Hepatocyte (in vitro differentiated cells): ENCODE measurements around the gene PSMB3. TPM values are rescaled to one million over a fixed set of nuclear protein-coding genes. Genes with fewer than 3 reads are reported as not detected.
A peak's percentile ranks its signal among the peaks of the same experiment; 100 is the strongest.

Source experiments
- DNase-seq: peaks from one replicate; pipeline ENCODE4 v3.0.0-alpha.2; 2016; ENCODE audit warnings: low spot score
- H2AFZ ChIP-seq: fragments of 200-600 bp; sonication (generic); 2 replicates; pipeline ENCODE4 v1.6.0; 2016; ENCODE audit warnings: antibody characterized with exemption, mild to moderate bottlenecking
- H3K27ac ChIP-seq: fragments of 200-600 bp; sonication (generic); 2 replicates; pipeline ENCODE4 v1.5.1; 2016; ENCODE audit warnings: mild to moderate bottlenecking
- H3K27me3 ChIP-seq: fragments of 200-600 bp; sonication (generic); 2 replicates; pipeline ENCODE4 v1.6.1; 2016
- H3K36me3 ChIP-seq: fragments of 200-600 bp; sonication (generic); replicated peaks from 2 replicates; pipeline ENCODE4 v1.5.1; 2016; ENCODE audit warnings: low read depth; ENCODE audit not compliant: insufficient read depth
- H3K4me1 ChIP-seq: fragments of 200-600 bp; sonication (generic); 2 replicates; pipeline ENCODE4 v1.5.1; 2016; ENCODE audit warnings: mild to moderate bottlenecking, moderate library complexity; ENCODE audit not compliant: insufficient read depth
- H3K4me2 ChIP-seq: fragments of 200-600 bp; sonication (generic); 2 replicates; pipeline ENCODE4 v1.6.0; 2016
- H3K4me3 ChIP-seq: fragments of 200-600 bp; sonication (generic); 2 replicates; pipeline ENCODE4 v1.5.1; 2016; ENCODE audit warnings: mild to moderate bottlenecking
- H3K79me2 ChIP-seq: fragments of 200-600 bp; sonication (generic); 2 replicates; pipeline ENCODE4 v1.6.0; 2017; ENCODE audit warnings: mild to moderate bottlenecking
- H3K9me2 ChIP-seq: fragments of 200-600 bp; sonication (generic); replicated peaks from 2 replicates; pipeline ENCODE4 v1.6.0; 2017; ENCODE audit warnings: mild to moderate bottlenecking; ENCODE audit not compliant: insufficient read depth
- H3K9me3 ChIP-seq: fragments of 200-600 bp; sonication (generic); 2 replicates; pipeline ENCODE4 v1.5.1; 2016; ENCODE audit warnings: low read depth, mild to moderate bottlenecking
- H4K20me1 ChIP-seq: fragments of 200-600 bp; sonication (generic); 2 replicates; pipeline ENCODE4 v1.6.0; 2016; ENCODE audit warnings: mild to moderate bottlenecking; ENCODE audit not compliant: insufficient read depth, poor library complexity, severe bottlenecking
- EZH2 ChIP-seq: fragments of 200-600 bp; sonication (generic); IDR thresholded peaks from 2 replicates; pipeline ENCODE4 v1.6.1; 2016; ENCODE audit warnings: antibody characterized with exemption, mild to moderate bottlenecking, borderline replicate concordance
- EZH2phosphoT487 ChIP-seq: fragments of 200-600 bp; sonication (generic); IDR thresholded peaks from one replicate; pipeline ENCODE4 v1.6.1; 2018; ENCODE audit warnings: antibody characterized with exemption, mild to moderate bottlenecking, low read depth, moderate library complexity; ENCODE audit not compliant: unreplicated experiment, severe bottlenecking
- WGBS: methylation state at CpG from one replicate; pipeline ENCODE4 v1.1.6; 2016; ENCODE audit warnings: low lambda C conversion rate; ENCODE audit errors: missing lambda C conversion rate; 5-methylcytosine and 5-hydroxymethylcytosine counted together
- polyA plus RNA-seq: library from polyadenylated mRNA; unstranded; fragments of >200 nt; fragmentation: Nextera tagmentation; extraction: Ambion mirVana; gene quantifications from 2 replicates; pipeline ENCODE4 v1.2.1, GENCODE V29; 2016
- total RNA-seq: library from RNA; depleted of rRNA; stranded (reverse); fragments of >200 nt; gene quantifications from 2 replicates; pipeline ENCODE4 v1.2.3, GENCODE V29; 2014
- TF ChIP-seq, protein P1 (sequence below): fragments of 200-600 bp; sonication (generic); IDR thresholded peaks from 2 replicates; pipeline ENCODE4 v1.5.1; 2016; ENCODE audit warnings: antibody characterized with exemption, mild to moderate bottlenecking; ENCODE audit not compliant: poor library complexity

PSMB3 gene
- total and polyA plus RNA-seq, 2 experiments from 2014 or later, result 127 to 275 TPM

DNA sequence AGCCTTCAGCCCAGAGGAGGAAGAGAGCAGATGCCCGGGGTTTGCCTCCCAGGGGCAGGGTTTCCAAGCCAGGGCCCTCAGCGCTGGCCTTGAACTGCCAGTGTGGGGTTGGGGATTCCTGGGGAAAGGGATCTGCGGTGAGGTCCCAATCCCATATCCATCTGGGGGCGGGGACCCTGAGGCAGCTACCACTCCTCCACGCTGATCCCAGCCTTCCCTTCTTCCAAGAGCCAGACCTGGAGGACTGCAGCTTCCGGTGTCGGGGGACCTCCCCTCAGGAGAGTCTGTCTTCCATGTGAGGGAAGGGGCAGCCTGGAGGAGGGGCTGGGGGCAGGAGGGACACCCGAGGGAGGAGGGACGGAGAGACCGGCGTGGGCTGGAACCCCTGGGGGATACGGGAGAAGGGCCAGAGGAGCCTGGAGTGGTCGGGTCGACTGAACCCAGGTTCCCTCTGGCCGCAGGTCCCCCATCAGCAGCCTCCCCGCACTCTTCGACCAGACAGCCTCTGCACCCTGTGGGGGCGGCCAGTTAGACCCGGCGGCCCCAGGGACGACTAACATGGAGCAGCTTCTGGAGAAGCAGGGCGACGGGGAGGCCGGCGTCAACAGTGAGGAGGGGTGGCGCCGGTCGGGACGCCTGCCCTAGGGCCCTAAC is 33.1 kb upstream of the PSMB3 start:
- Histone ChIP-seq H3K27me3 (no peaks in the 10 kb centered on the region), H3K4me2 (peak overlapping the region; percentile 49), H3K9me2 (no peaks in the 10 kb centered on the region), H3K27ac (no peak overlapping the region), H2AFZ (no peak overlapping the region), H3K4me3 (no peak overlapping the region), H3K4me1 (peaks cover 10% of the 10 kb centered on the region), H3K36me3 (no peaks in the 10 kb centered on the region), H4K20me1 (no peaks in the 10 kb centered on the region), H3K79me2 (no peaks in the 10 kb centered on the region), H3K9me3 (no peaks in the 10 kb centered on the region)
- no peak for TF ChIP-seq EZH2
- TF ChIP-seq, protein P1, sequence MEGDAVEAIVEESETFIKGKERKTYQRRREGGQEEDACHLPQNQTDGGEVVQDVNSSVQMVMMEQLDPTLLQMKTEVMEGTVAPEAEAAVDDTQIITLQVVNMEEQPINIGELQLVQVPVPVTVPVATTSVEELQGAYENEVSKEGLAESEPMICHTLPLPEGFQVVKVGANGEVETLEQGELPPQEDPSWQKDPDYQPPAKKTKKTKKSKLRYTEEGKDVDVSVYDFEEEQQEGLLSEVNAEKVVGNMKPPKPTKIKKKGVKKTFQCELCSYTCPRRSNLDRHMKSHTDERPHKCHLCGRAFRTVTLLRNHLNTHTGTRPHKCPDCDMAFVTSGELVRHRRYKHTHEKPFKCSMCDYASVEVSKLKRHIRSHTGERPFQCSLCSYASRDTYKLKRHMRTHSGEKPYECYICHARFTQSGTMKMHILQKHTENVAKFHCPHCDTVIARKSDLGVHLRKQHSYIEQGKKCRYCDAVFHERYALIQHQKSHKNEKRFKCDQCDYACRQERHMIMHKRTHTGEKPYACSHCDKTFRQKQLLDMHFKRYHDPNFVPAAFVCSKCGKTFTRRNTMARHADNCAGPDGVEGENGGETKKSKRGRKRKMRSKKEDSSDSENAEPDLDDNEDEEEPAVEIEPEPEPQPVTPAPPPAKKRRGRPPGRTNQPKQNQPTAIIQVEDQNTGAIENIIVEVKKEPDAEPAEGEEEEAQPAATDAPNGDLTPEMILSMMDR, result no peak
- no peak for TF ChIP-seq EZH2phosphoT487
- WGBS, result 51% methylated on average over 22 of the region's 29 CpGs
- no peak for DNase-seq

DNA sequence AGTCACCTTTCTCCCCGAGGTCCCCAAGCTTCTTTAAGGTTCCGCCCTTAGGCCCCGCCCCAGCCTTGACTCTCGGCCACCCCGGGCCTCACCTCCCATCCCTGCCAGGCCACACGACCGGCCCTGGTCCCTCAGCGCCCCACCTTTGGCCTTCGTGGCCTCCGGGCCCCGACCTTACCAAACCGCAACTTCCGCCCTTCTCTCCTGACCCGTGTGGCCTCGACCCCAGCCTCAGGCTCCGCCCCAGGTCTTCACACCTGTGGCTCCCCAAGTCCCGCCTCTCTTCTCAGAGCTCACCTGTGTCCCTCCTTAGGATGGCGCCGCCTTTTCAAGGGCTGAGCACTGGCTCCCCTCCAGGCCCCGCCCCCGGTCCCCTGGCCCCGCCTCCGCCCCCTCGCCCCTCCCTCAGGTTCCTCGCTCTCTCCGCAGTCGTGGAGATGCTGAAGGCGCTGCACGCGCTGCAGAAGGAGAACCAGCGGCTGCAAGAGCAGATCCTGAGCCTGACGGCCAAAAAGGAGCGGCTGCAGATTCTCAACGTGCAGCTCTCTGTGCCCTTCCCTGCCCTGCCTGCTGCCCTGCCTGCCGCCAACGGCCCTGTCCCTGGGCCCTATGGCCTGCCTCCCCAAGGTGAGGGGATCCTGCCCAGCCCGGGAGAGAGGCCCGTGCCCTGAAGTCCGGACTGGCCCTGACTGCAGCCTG is 32.4 kb upstream of the PSMB3 start:
- Histone ChIP-seq H3K9me3 (no peaks in the 10 kb centered on the region), H3K4me1 (peaks cover 10% of the 10 kb centered on the region), H3K36me3 (no peaks in the 10 kb centered on the region), H3K4me3 (no peak overlapping the region), H3K79me2 (no peaks in the 10 kb centered on the region), H3K9me2 (no peaks in the 10 kb centered on the region), H3K27ac (no peak overlapping the region), H4K20me1 (no peaks in the 10 kb centered on the region), H3K4me2 (no peak overlapping the region), H3K27me3 (no peaks in the 10 kb centered on the region), H2AFZ (no peak overlapping the region)
- DNase-seq, result no peak
- TF ChIP-seq, protein P1, result no peak
- no peak for TF ChIP-seq EZH2
- no peak for TF ChIP-seq EZH2phosphoT487
- 64% methylated on average over 21 of the region's 39 CpGs for WGBS

DNA sequence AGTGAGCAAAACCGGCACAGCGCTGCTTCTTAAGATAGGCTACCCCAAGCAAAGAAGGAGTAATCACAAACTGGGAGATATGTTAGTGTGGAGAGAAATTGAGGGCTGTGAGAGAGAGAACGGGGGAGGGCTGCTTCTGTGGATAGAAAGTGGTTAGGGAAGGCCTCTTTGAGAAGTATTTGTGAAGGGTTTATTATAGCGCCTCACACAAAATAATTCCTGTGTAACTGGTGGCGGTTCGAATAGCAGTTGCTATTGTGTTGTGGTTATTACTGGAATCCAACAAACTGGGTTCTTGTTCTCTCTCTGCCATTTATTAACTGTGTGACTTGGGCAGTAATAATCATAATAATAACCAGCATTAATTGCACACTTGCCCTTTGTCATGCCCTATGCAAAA is 31.6 kb upstream of the PSMB3 start:
- no peak for DNase-seq
- H3K36me3 ChIP-seq, result no peaks in the 10 kb centered on the region
- no peaks in the 10 kb centered on the region for H4K20me1 ChIP-seq
- H3K4me3 ChIP-seq, result no peak overlapping the region
- WGBS, result 92% methylated on average over 6 of the region's 6 CpGs
- H3K27me3 ChIP-seq, result no peaks in the 10 kb centered on the region
- no peak overlapping the region for H3K4me2 ChIP-seq
- H3K9me2 ChIP-seq, result no peaks in the 10 kb centered on the region
- no peak overlapping the region for H2AFZ ChIP-seq
- no peaks in the 10 kb centered on the region for H3K79me2 ChIP-seq
- H3K4me1 ChIP-seq, result peaks cover 10% of the 10 kb centered on the region
- TF ChIP-seq EZH2, result no peak
- no peak for TF ChIP-seq EZH2phosphoT487
- TF ChIP-seq, protein P1, result no peak
- H3K27ac ChIP-seq, result no peak overlapping the region
- no peaks in the 10 kb centered on the region for H3K9me3 ChIP-seq
